Keratinocyte (primary cell): ENCODE data around the gene PTPRB.

Source experiments
- EZH2 ChIP-seq: IDR thresholded peaks from one replicate; pipeline ENCODE4 v1.6.1; 2012; ENCODE audit warnings: inconsistent platforms, mild to moderate bottlenecking, low read length, moderate library complexity
- TF ChIP-seq, protein P1 (sequence below), 3 experiments: IDR thresholded peaks in 1 of 3; conservative IDR thresholded peaks in 1 of 3; optimal IDR thresholded peaks in 1 of 3; 2 replicates in 2 of 3; 3 replicates in 1 of 3; pipeline versions ENCODE3 to v1.5.1; 2011; ENCODE audit warnings: low read length in 3 of 3, mild to moderate bottlenecking in 3 of 3, moderate library complexity in 2 of 3, control low read depth in 1 of 3, inconsistent platforms in 1 of 3; ENCODE audit not compliant: insufficient read depth in 2 of 3; ENCODE audit errors: extremely low read depth in 1 of 3

DNA sequence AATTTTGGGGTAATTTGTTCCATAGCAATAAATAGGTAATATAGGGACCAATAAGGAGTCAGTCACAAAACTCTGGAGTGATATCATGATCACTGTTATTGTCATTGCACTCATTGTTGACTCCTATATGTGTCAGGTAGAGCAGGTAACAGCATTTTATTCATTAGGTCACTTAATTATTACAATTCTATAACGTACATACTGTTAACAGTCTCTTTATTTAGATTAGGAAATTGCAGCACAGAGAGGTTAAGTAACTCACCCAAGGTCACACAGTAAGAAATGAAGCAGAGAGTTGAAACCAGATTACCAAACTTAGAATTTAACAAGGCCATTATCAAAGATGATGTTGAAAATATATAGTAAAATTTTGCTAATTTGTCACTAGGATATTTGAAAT is 49.7 kb upstream of the PTPRB start:
- TF ChIP-seq, protein P1, sequence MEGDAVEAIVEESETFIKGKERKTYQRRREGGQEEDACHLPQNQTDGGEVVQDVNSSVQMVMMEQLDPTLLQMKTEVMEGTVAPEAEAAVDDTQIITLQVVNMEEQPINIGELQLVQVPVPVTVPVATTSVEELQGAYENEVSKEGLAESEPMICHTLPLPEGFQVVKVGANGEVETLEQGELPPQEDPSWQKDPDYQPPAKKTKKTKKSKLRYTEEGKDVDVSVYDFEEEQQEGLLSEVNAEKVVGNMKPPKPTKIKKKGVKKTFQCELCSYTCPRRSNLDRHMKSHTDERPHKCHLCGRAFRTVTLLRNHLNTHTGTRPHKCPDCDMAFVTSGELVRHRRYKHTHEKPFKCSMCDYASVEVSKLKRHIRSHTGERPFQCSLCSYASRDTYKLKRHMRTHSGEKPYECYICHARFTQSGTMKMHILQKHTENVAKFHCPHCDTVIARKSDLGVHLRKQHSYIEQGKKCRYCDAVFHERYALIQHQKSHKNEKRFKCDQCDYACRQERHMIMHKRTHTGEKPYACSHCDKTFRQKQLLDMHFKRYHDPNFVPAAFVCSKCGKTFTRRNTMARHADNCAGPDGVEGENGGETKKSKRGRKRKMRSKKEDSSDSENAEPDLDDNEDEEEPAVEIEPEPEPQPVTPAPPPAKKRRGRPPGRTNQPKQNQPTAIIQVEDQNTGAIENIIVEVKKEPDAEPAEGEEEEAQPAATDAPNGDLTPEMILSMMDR (optimal IDR thresholded peaks at IDR 0.05 in 1 of 3, IDR thresholded peaks at IDR 0.05 in 1 of 3, conservative IDR thresholded peaks at IDR 0.05 in 1 of 3; ENCODE audit: extremely low read depth in 1 of 3, insufficient read depth in 2 of 3, low read length in 3 of 3), result no peak
- no peak for TF ChIP-seq EZH2
